ENCODE data around the gene FMO1.
A peak's percentile ranks its signal among the peaks of the same experiment; 100 is the strongest.
"Not testable (repeated sequence)": the region's sequence is repeated elsewhere in the genome, so short reads cannot be mapped to it uniquely, and the experiment has no call there.

FMO1 gene

GRCh38 chr1:171279678-171280077 is 31.4 kb downstream of the FMO1 start:
- H3K4me3 ChIP-seq (ENCODE audit: low read length): no peak overlapping the region
- no peak for TF ChIP-seq CTCF (conservative IDR thresholded peaks at IDR 0.05; ENCODE audit: low read length)
- DNase-seq (ENCODE audit: low read depth): no peak

- no peak overlapping the region for H3K4me3 ChIP-seq (ENCODE audit: low read length)
- no peak for DNase-seq (ENCODE audit: low read depth)
- no peak for TF ChIP-seq CTCF (conservative IDR thresholded peaks at IDR 0.05; ENCODE audit: low read length)
Measured at GRCh38 chr1:171280599-171280998, 32.3 kb downstream of the FMO1 start.

GRCh38 chr1:171286032-171286705 is 37.9 kb downstream of the FMO1 start:
- TF ChIP-seq CTCF (conservative IDR thresholded peaks at IDR 0.05; ENCODE audit: low read length): no peak
- H3K4me3 ChIP-seq (ENCODE audit: low read length): no peak overlapping the region
- no peak for DNase-seq (ENCODE audit: low read depth)

- H3K4me3 ChIP-seq (ENCODE audit: low read length): no peak overlapping the region
- DNase-seq (ENCODE audit: low read depth): no peak
- no peak for TF ChIP-seq CTCF (conservative IDR thresholded peaks at IDR 0.05; ENCODE audit: low read length)
Measured at GRCh38 chr1:171290621-171291020, 42.3 kb downstream of the FMO1 start.

- no peak overlapping the region for H3K4me3 ChIP-seq (ENCODE audit: low read length)
- peak; percentile 97 for DNase-seq (ENCODE audit: low read depth)
- no peak for TF ChIP-seq CTCF (conservative IDR thresholded peaks at IDR 0.05; ENCODE audit: low read length)
Measured at GRCh38 chr1:171292799-171293198, 44.5 kb downstream of the FMO1 start.

GRCh38 chr1:171295383-171295782 is 47.1 kb downstream of the FMO1 start:
- H3K4me3 ChIP-seq (ENCODE audit: low read length): not testable (repeated sequence)
- DNase-seq (ENCODE audit: low read depth): peak; percentile 85

- H3K4me3 ChIP-seq (ENCODE audit: low read length): no peak overlapping the region
- peak; percentile 42 for DNase-seq (ENCODE audit: low read depth)
- TF ChIP-seq CTCF (conservative IDR thresholded peaks at IDR 0.05; ENCODE audit: low read length): no peak
Measured at GRCh38 chr1:171295821-171296220, 47.5 kb downstream of the FMO1 start.

GRCh38 chr1:171296897-171297296 is 48.6 kb downstream of the FMO1 start:
- no peak for TF ChIP-seq CTCF (conservative IDR thresholded peaks at IDR 0.05; ENCODE audit: low read length)
- no peak overlapping the region for H3K4me3 ChIP-seq (ENCODE audit: low read length)
- DNase-seq (ENCODE audit: low read depth): no peak
